WERI-Rb-1 (cell line): ENCODE results near the gene KIF3C.

ENCODE experiments used
- DNase-seq: peaks from one replicate; pipeline ENCODE4 v3.0.0-alpha.2; 2020
- H3K27ac ChIP-seq: fragments of 250-450 bp; sonication (Bioruptor Pico); 2 replicates; pipeline ENCODE4 v1.5.1; 2020; ENCODE audit warnings: mild to moderate bottlenecking, moderate library complexity
- H3K27me3 ChIP-seq: fragments of 250-450 bp; sonication (Bioruptor Pico); 2 replicates; pipeline ENCODE4 v1.5.1; 2021; ENCODE audit warnings: mild to moderate bottlenecking, low read depth, moderate library complexity; ENCODE audit not compliant: insufficient read depth, severe bottlenecking
- H3K36me3 ChIP-seq: fragments of 250-450 bp; sonication (Bioruptor Pico); 2 replicates; pipeline ENCODE4 v1.5.1; 2020; ENCODE audit warnings: mild to moderate bottlenecking, moderate library complexity
- H3K4me3 ChIP-seq: 2 replicates; pipeline ENCODE4 v1.5.1; 2011; ENCODE audit warnings: low read depth, mild to moderate bottlenecking, control low read depth, low read length
- H3K9me3 ChIP-seq: fragments of 250-450 bp; sonication (Bioruptor Pico); 2 replicates; pipeline ENCODE4 v1.5.1; 2021; ENCODE audit warnings: mild to moderate bottlenecking, moderate library complexity; ENCODE audit not compliant: severe bottlenecking
- CTCF ChIP-seq: IDR thresholded peaks from 2 replicates; pipeline ENCODE4 v1.5.1; 2011; ENCODE audit warnings: low read depth, mild to moderate bottlenecking, control low read depth, inconsistent platforms, low read length

KIF3C gene

GRCh38 chr2:25936889-25937545 lies 45.3 kb downstream of the KIF3C start:
- H3K27me3 ChIP-seq, result no peaks in the 10 kb centered on the region
- H3K4me3 ChIP-seq, result no peak overlapping the region
- H3K9me3 ChIP-seq, result no peaks in the 10 kb centered on the region
- peaks cover 20% of the 10 kb centered on the region for H3K36me3 ChIP-seq
- DNase-seq, result no peak
- no peak for TF ChIP-seq CTCF
- no peak overlapping the region for H3K27ac ChIP-seq

- Histone ChIP-seq H3K27me3 (no peaks in the 10 kb centered on the region), H3K36me3 (peaks cover 34% of the 10 kb centered on the region), H3K9me3 (no peaks in the 10 kb centered on the region), H3K27ac (no peak overlapping the region), H3K4me3 (no peak overlapping the region)
- no peak for TF ChIP-seq CTCF
- DNase-seq, result no peak
Measured at GRCh38 chr2:25933622-25934021, 48.7 kb downstream of the KIF3C start.

GRCh38 chr2:25929789-25930473 lies 52.4 kb downstream of the KIF3C start:
- DNase-seq, result no peak
- no peak for TF ChIP-seq CTCF
- H3K27ac ChIP-seq, result no peak overlapping the region
- H3K4me3 ChIP-seq, result no peak overlapping the region
- H3K36me3 ChIP-seq, result peaks cover 45% of the 10 kb centered on the region
- H3K9me3 ChIP-seq, result no peaks in the 10 kb centered on the region
- H3K27me3 ChIP-seq, result no peaks in the 10 kb centered on the region

GRCh38 chr2:25928668-25929067 lies 53.6 kb downstream of the KIF3C start:
- peaks cover 42% of the 10 kb centered on the region for H3K36me3 ChIP-seq
- no peak for DNase-seq
- no peak overlapping the region for H3K27ac ChIP-seq
- no peak for TF ChIP-seq CTCF
- H3K9me3 ChIP-seq, result no peaks in the 10 kb centered on the region
- no peaks in the 10 kb centered on the region for H3K27me3 ChIP-seq
- no peak overlapping the region for H3K4me3 ChIP-seq

- no peak for TF ChIP-seq CTCF
- H3K27me3 ChIP-seq, result no peaks in the 10 kb centered on the region
- H3K4me3 ChIP-seq, result no peak overlapping the region
- H3K27ac ChIP-seq, result no peak overlapping the region
- no peak for DNase-seq
- H3K9me3 ChIP-seq, result no peaks in the 10 kb centered on the region
- H3K36me3 ChIP-seq, result peaks cover 42% of the 10 kb centered on the region
Measured at GRCh38 chr2:25926984-25927756, 55.1 kb downstream of the KIF3C start.
